Measurements from ENCODE around the gene PAK2.
"Not testable (repeated sequence)": the region's sequence is repeated elsewhere in the genome, so short reads cannot be mapped to it uniquely, and the experiment has no call there.

The PAK2 gene

GRCh38 chr3:196844235-196845219 is 104.9 kb downstream of the PAK2 start:
- not testable (repeated sequence) for DNase-seq

- DNase-seq, result not testable (repeated sequence)
Measured at GRCh38 chr3:196848375-196848774, 108.7 kb downstream of the PAK2 start.

GRCh38 chr3:196849180-196849741 is 109.6 kb downstream of the PAK2 start:
- no peak for DNase-seq

DNA sequence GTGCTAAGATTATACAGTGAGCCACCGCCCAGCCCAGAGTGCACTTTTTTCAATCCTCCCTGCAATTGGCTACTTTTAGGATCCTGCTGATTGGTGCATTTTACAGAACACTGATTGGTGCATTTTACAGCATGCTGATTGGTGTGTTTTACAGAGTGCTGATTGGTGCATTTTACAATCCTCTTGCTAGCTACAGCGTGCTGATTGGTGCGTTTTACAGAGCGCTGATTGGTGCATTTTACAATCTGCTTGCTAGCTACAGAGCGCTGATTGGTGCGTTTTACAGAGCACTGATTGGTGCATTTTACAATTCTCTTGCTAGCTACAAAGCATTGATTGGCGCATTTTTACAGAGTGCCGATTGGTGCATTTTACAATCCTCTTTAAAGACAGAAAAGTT is 123.3 kb downstream of the PAK2 start:
- DNase-seq, result not testable (repeated sequence)

GRCh38 chr3:196867155-196867506 is 127.5 kb downstream of the PAK2 start:
- no peak for DNase-seq

- DNase-seq, result peak; percentile 89
Measured at GRCh38 chr3:196867507-196868296, 128.0 kb downstream of the PAK2 start, which contains the start of gene SENP5. Gene SENP5, plus strand, starts transcription at chr3:196867920. Its CDS starts 17,262 bp downstream, at chr3:196885182.

DNA sequence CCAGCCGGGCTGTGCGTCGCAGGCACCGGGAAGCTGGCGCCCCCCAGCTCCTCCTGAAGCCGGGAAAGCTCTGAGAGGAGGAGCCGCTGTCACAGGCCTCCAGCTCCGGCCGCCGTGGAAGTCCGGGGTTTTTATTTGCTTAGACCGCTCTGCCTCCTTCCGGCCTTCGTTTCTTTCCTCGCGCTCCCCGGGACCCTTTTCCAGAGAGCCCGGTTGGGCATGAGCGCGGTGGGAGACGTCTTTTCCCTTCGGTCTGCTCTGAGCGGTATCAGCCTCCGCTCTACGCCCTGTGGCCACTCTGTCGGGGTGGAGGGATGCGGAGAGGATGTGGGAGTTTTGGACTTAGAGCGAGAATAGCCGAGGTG is 128.6 kb downstream of the PAK2 start:
- DNase-seq, result peak in 1 of 2 donors; percentile 25

DNA sequence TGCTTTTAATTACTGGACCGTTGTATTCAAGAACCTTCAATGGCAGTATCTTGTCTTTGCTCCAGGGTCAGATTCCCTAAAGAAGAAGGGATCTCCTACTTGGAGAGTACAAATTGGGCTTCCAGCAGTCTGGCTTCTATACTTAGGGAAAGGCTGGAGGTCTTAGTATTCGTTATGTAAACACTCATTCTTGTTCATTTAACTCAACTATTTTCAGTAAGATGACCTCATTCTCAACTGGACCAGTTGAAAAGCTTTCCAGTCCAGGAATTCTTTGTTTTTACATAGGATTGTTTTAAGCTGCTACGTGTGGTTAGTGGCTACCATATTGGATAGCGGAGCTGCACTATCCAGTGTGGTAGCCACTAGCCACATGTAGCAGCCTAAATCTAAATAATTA is 132.7 kb downstream of the PAK2 start:
- DNase-seq, result no peak

- DNase-seq, result not testable (repeated sequence)
Measured at GRCh38 chr3:196874511-196875094, 134.9 kb downstream of the PAK2 start.

- DNase-seq, result no peak
Measured at GRCh38 chr3:196875258-196875657, 135.6 kb downstream of the PAK2 start.
